H1 (cell line): ENCODE data around the gene UNC13C. TPM values are rescaled to one million over a fixed set of nuclear protein-coding genes. Genes with fewer than 3 reads are reported as not detected.

Source experiments
- CTCF ChIA-PET: fragments of 300-600 bp; sonication (Branson Sonifier 250); formaldehyde crosslinking; loops from one replicate; lab custom pipeline; 2021; ENCODE audit not compliant: partially characterized antibody; lab: Charles Lee
- POLR2A ChIA-PET: fragments of 300-600 bp; sonication (Branson Sonifier 250); formaldehyde crosslinking; loops from one replicate; lab custom pipeline; 2021; ENCODE audit warnings: inconsistent platforms; ENCODE audit not compliant: partially characterized antibody; lab: Charles Lee
- DNase-seq, 2 experiments: peaks; one replicate each; pipeline versions ENCODE4 v3.0.0 to v3.0.0-alpha.2; 2010 to 2022; ENCODE audit warnings: low spot score in 2 of 2, low read depth in 1 of 2, mixed read lengths in 1 of 2
- FAIRE-seq: peaks from 2 replicates; lab custom pipeline; 2011; peaks lifted over from hg19 to GRCh38; lab: Jason Lieb, UNC
- H2AFZ ChIP-seq: 2 replicates; pipeline ENCODE4 v1.8.1; 2012; ENCODE audit warnings: low read length, inconsistent platforms
- H2AK5ac ChIP-seq: 2 replicates; pipeline ENCODE4 v1.6.1; 2013; ENCODE audit warnings: low read depth, low read length
- H2BK120ac ChIP-seq: replicated peaks from 2 replicates; pipeline ENCODE3; 2013; ENCODE audit warnings: low read depth, low read length, inconsistent platforms
- H2BK12ac ChIP-seq: 2 replicates; pipeline ENCODE4 v1.6.1; 2013; ENCODE audit warnings: low read depth, low read length
- H2BK15ac ChIP-seq: 2 replicates; pipeline ENCODE4 v1.6.1; 2013; ENCODE audit warnings: low read length
- H2BK20ac ChIP-seq: 2 replicates; pipeline ENCODE4 v1.6.1; 2013; ENCODE audit warnings: low read length
- H2BK5ac ChIP-seq: 2 replicates; pipeline ENCODE4 v1.6.1; 2013; ENCODE audit warnings: low read depth, low read length
- H3K14ac ChIP-seq: 2 replicates; pipeline ENCODE4 v1.6.1; 2013; ENCODE audit warnings: inconsistent platforms; ENCODE audit not compliant: insufficient read length
- H3K18ac ChIP-seq: 2 replicates; pipeline ENCODE4 v1.6.1; 2013; ENCODE audit warnings: low read length; ENCODE audit errors: extremely low read depth
- H3K23ac ChIP-seq: 2 replicates; pipeline ENCODE4 v1.6.1; 2013; ENCODE audit warnings: inconsistent platforms; ENCODE audit not compliant: insufficient read length
- H3K23me2 ChIP-seq: 2 replicates; pipeline ENCODE4 v1.6.1; 2013; ENCODE audit warnings: low read depth, low read length
- H3K27ac ChIP-seq: 2 replicates; pipeline ENCODE4 v1.6.1; 2011; ENCODE audit warnings: low read depth, low read length, inconsistent platforms
- H3K27me3 ChIP-seq, 4 experiments: replicated peaks in 1 of 4; 1 replicate in 1 of 4; 2 replicates in 3 of 4; pipeline versions ENCODE4 v1.6.1 to v1.8.1; 2011 to 2013; ENCODE audit warnings: low read length in 3 of 4, mild to moderate bottlenecking in 3 of 4, inconsistent platforms in 2 of 4, mixed read lengths in 2 of 4, moderate library complexity in 1 of 4; ENCODE audit not compliant: control insufficient read depth in 3 of 4, insufficient read depth in 3 of 4; ENCODE audit errors: extremely low read depth in 1 of 4
- H3K36me3 ChIP-seq, 4 experiments: 2 replicates each; pipeline versions ENCODE4 v1.6.1 to v1.8.1; 2011 to 2013; ENCODE audit warnings: mild to moderate bottlenecking in 4 of 4, low read length in 3 of 4, moderate library complexity in 2 of 4, control low read depth in 1 of 4, inconsistent platforms in 1 of 4; ENCODE audit not compliant: insufficient read depth in 4 of 4, control insufficient read depth in 2 of 4
- H3K4ac ChIP-seq: replicated peaks from 2 replicates; pipeline ENCODE3; 2013; ENCODE audit warnings: low read length, low read depth, mixed read lengths, inconsistent platforms; ENCODE audit not compliant: insufficient read length
- H3K4me1 ChIP-seq, 4 experiments: replicated peaks in 1 of 4; 1 replicate in 1 of 4; 2 replicates in 3 of 4; pipeline versions ENCODE4 v1.6.1 to v1.8.1; 2011 to 2013; ENCODE audit warnings: low read length in 3 of 4, inconsistent platforms in 2 of 4, mixed read lengths in 1 of 4; ENCODE audit not compliant: insufficient read depth in 4 of 4, control insufficient read depth in 3 of 4
- H3K4me2 ChIP-seq, 2 experiments: 2 replicates each; pipeline versions ENCODE4 v1.6.1 to v1.8.1; 2011 to 2013; ENCODE audit warnings: low read depth in 2 of 2, low read length in 2 of 2, control low read depth in 1 of 2, inconsistent platforms in 1 of 2, mild to moderate bottlenecking in 1 of 2; ENCODE audit not compliant: insufficient read depth in 1 of 2
- H3K4me3 ChIP-seq, 4 experiments: fragments of 200-600, 300-600 bp in 1 of 4; sonication (generic), shearing (Covaris generic), sonication (Bioruptor Twin) in 1 of 4; 2 replicates each; pipeline versions ENCODE4 v1.5.1 to v1.8.1; 2011 to 2016; ENCODE audit warnings: low read length in 4 of 4, low read depth in 3 of 4, control low read depth in 2 of 4, inconsistent platforms in 2 of 4, mild to moderate bottlenecking in 2 of 4, mixed read lengths in 1 of 4, moderate library complexity in 1 of 4; ENCODE audit not compliant: insufficient read depth in 2 of 4; ENCODE audit errors: extremely low read depth in 1 of 4
- H3K56ac ChIP-seq: replicated peaks from 2 replicates; pipeline ENCODE3; 2013; ENCODE audit warnings: low read depth, mild to moderate bottlenecking, mixed read lengths, low read length, inconsistent platforms; ENCODE audit not compliant: insufficient read length
- H3K79me1 ChIP-seq: 2 replicates; pipeline ENCODE4 v1.6.1; 2013; ENCODE audit warnings: low read depth, low read length, control low read depth
- H3K79me2 ChIP-seq, 2 experiments: 2 replicates each; pipeline versions ENCODE4 v1.6.1 to v1.8.1; 2012 to 2013; ENCODE audit warnings: low read length in 2 of 2, mild to moderate bottlenecking in 2 of 2, inconsistent platforms in 1 of 2; ENCODE audit not compliant: insufficient read depth in 2 of 2, control insufficient read depth in 1 of 2
- H3K9ac ChIP-seq, 4 experiments: replicated peaks in 1 of 4; 1 replicate in 1 of 4; 2 replicates in 3 of 4; pipeline versions ENCODE4 v1.6.1 to v1.8.1; 2011 to 2013; ENCODE audit warnings: low read depth in 3 of 4, low read length in 3 of 4, control low read depth in 2 of 4, mild to moderate bottlenecking in 2 of 4, moderate library complexity in 2 of 4, inconsistent platforms in 1 of 4; ENCODE audit errors: extremely low read depth in 1 of 4
- H3K9me3 ChIP-seq, 2 experiments: 2 replicates each; pipeline versions ENCODE4 v1.6.1 to v1.8.1; 2012 to 2013; ENCODE audit warnings: mild to moderate bottlenecking in 2 of 2, moderate library complexity in 2 of 2, control low read depth in 1 of 2, inconsistent platforms in 1 of 2, low read depth in 1 of 2, low read length in 1 of 2, mixed read lengths in 1 of 2; ENCODE audit not compliant: insufficient read depth in 2 of 2
- H4K20me1 ChIP-seq, 2 experiments: replicated peaks in 1 of 2; 2 replicates each; pipeline versions ENCODE3 to v1.8.1; 2011 to 2013; ENCODE audit warnings: inconsistent platforms in 2 of 2, low read length in 2 of 2, mild to moderate bottlenecking in 1 of 2; ENCODE audit not compliant: insufficient read depth in 2 of 2, control insufficient read depth in 1 of 2
- H4K5ac ChIP-seq: 2 replicates; pipeline ENCODE4 v1.6.1; 2013; ENCODE audit warnings: low read length, low read depth, mixed read lengths, inconsistent platforms; ENCODE audit not compliant: insufficient read length
- H4K8ac ChIP-seq: 2 replicates; pipeline ENCODE4 v1.8.0; 2013; ENCODE audit warnings: mild to moderate bottlenecking, moderate library complexity, low read length, inconsistent platforms; ENCODE audit not compliant: insufficient read depth; ENCODE audit errors: extremely low read depth
- H4K91ac ChIP-seq: replicated peaks from 2 replicates; pipeline ENCODE3; 2013; ENCODE audit warnings: low read length, mixed read lengths, inconsistent platforms; ENCODE audit not compliant: insufficient read length
- POU5F1 ChIP-seq: IDR thresholded peaks from 2 replicates; pipeline ENCODE4 v1.6.1; 2011; ENCODE audit warnings: low read depth, mild to moderate bottlenecking, low read length, moderate library complexity
- TAF1 ChIP-seq: IDR thresholded peaks from 2 replicates; pipeline ENCODE4 v1.6.1; 2011; ENCODE audit warnings: mild to moderate bottlenecking, low read depth, low read length
- WGBS, 2 experiments: shearing (Covaris generic) in 1 of 2; methylation state at CpG; one replicate each; pipeline versions ENCODE4 v1.1.6 to v1.1.7; 2013 to 2015; ENCODE audit warnings: low lambda C conversion rate in 2 of 2, mixed read lengths in 2 of 2, inconsistent platforms in 1 of 2, low coverage in 1 of 2, missing lambda C conversion rate in 1 of 2; ENCODE audit not compliant: insufficient replicate concordance in 2 of 2, insufficient coverage in 1 of 2, insufficient read length in 1 of 2; ENCODE audit errors: extremely low coverage in 1 of 2, missing lambda C conversion rate in 1 of 2; 5-methylcytosine and 5-hydroxymethylcytosine counted together
- polyA plus RNA-seq, 7 experiments: library from polyadenylated mRNA; depleted of rRNA in 3 of 7; stranded (reverse) in 5 of 7; unstranded in 2 of 7; fragments of >200 nt in 5 of 7; fragments of 200-250 nt in 2 of 7; gene quantifications; 1 replicate in 5 of 7; 2 replicates in 1 of 7; 4 replicates in 1 of 7; pipeline versions ENCODE4 v1.2.1 to v1.2.3, GENCODE V29; 2011 to 2013; ENCODE audit warnings: missing spikeins in 2 of 7, mixed read lengths in 2 of 7
- total RNA-seq: library from RNA; stranded (reverse); fragmentation: NEBNext Ultra II Directional; extraction: Animal tissue kit (Norgen Biotek cat#: 25700); gene quantifications from 2 replicates; pipeline ENCODE4 v1.2.1, GENCODE V29; 2021

Gene UNC13C
- total and polyA plus RNA-seq, 2 of the 8 experiments (the other 6 are each of a cell fraction or from before 2014, with no cell fraction given): 0.02 to 0.13 TPM

DNA sequence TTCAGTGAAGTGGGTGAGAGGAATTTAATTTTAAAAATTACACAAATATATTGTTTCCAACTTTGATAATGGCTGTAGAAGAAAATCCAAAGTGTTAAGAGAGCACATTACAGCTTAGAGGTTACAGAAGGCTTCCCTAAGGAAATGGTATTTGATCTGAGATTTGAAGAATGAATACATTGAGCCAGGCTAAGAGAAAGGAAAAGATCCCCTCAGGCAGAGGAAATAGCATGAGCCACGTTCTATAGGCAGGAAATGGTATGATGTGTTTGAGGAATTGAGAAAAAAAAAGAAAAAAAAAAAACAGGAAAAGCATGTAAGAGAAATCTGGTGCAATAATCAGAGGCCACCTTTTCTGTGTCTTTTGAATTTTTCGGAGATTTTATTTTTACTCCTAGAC is 48.6 kb downstream of the UNC13C start:
- Histone ChIP-seq H3K27ac (no peak overlapping the region), H3K27me3 (no peaks in the 10 kb centered on the region), H3K36me3 (no peaks in the 10 kb centered on the region), H3K4me1 (no peaks in the 10 kb centered on the region), H3K4me3 (no peak overlapping the region), H3K23me2 (no peaks in the 10 kb centered on the region), H2BK20ac (no peak overlapping the region), H2AK5ac (no peak overlapping the region), H3K4ac (no peak overlapping the region), H2BK12ac (no peak overlapping the region), H3K79me2 (no peaks in the 10 kb centered on the region), H3K79me1 (no peaks in the 10 kb centered on the region), H4K5ac (no peak overlapping the region), H2BK120ac (no peak overlapping the region), H2BK15ac (no peak overlapping the region), H2AFZ (no peak overlapping the region), H3K9me3 (peaks cover 15 to 33% of the 10 kb centered on the region in 2 experiments; a peak in 3 of 4 replicates), H4K20me1 (no peaks in the 10 kb centered on the region), H3K56ac (no peak overlapping the region), H3K4me2 (no peak overlapping the region), H3K9ac (no peak overlapping the region), H4K91ac (no peak overlapping the region), H3K23ac (no peak overlapping the region), H4K8ac (no peak overlapping the region), H2BK5ac (no peak overlapping the region), H3K14ac (no peak overlapping the region), H3K18ac (no peak overlapping the region)
- DNase-seq (no peak), FAIRE-seq (no peak)
- TF ChIP-seq TAF1: no peak
- TF ChIP-seq POU5F1: no peak
- ChIA-PET CTCF (interaction anchor here (0.7 kb wide), 1 partner anchor 58 kb away, joined by 3 read pairs; no protein-coding TSS in a partner anchor), POLR2A (no interaction called here)
- WGBS, 2 experiments: 67% methylated on average over 2 of the region's 2 CpGs; no CpG with 5 or more reads in 1 of the 2 experiments
